ENCODE results near the gene ACTG2. TPM values are rescaled to one million over a fixed set of nuclear protein-coding genes. Genes with fewer than 3 reads are reported as not detected.

Gene ACTG2
- total RNA-seq, 1 experiment from 2014 or later, result 0.23 TPM

DNA sequence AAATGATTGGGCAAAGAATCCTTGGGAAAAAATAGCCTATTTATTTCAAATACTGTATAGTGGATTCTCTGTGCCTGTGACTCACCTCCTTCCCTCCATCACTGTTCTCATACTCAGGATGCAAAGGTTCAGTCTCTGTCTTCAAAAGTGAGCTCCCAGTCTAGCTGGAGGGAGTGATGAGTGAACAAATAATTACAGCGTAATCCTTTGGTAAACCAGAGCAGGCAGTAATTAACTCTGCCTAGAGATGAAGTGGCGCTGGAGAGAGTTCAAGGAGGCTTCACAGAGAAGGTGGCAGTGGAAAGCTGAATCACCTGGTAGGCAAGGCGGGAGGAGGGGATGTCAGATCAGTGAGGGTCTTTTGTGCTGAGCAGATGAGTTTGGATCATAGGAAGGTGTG lies 40.4 kb downstream of the ACTG2 start:
- ChIA-PET POLR2A (no interaction called here), CTCF (no interaction called here)
- TF ChIP-seq TCF7L2 (IDR thresholded peaks at IDR 0.05; ENCODE audit: low read depth, low read length) (no peak), SIN3A (IDR thresholded peaks at IDR 0.05; ENCODE audit: borderline replicate concordance, insufficient read depth, low read depth, low read length) (no peak), CTCF (IDR thresholded peaks at IDR 0.05) (no peak), REST (IDR thresholded peaks at IDR 0.05; ENCODE audit: insufficient read depth in 1 of 2, low read depth in 2 of 2, low read length in 1 of 2) (no peak), POLR2AphosphoS5 (IDR thresholded peaks at IDR 0.05; ENCODE audit: low read depth, low read length) (no peak)
- H3K27me3 ChIP-seq (ENCODE audit: control insufficient read depth, insufficient read depth, low read length), result no peaks in the 10 kb centered on the region
- DNase-seq (ENCODE audit: low read depth, low spot score) (no peak), ATAC-seq (no peak)
- in situ Hi-C loops (cut with HindIII; ENCODE audit: low pct_unique_long_range_greater_than_20kb, low sequenced_read_pairs), result no loop called here
- H3K4me1 ChIP-seq (ENCODE audit: control insufficient read depth, insufficient read depth, low read length), result peaks cover 3% of the 10 kb centered on the region; the same call in 1 of the 2 replicates
- no peaks in the 10 kb centered on the region for H3K9me3 ChIP-seq (ENCODE audit: control insufficient read depth, insufficient read depth, low read depth, low read length)
- H3K27ac ChIP-seq (ENCODE audit: low read length), result no peak overlapping the region
- no peak overlapping the region for H3K4me3 ChIP-seq (ENCODE audit: low read depth in 2 of 2, low read length in 2 of 2)
- 0 out of 2 replicates have a peak, but pooled peaks cover 2% of the 10 kb centered on the region for H3K36me3 ChIP-seq (ENCODE audit: control insufficient read depth, insufficient read depth, low read length)
- intact Hi-C loops (cut with micrococcal nuclease; ENCODE audit: unreplicated experiment), result no loop called here
- BruUV-seq (replicated peaks), result no TSS peak

DNA sequence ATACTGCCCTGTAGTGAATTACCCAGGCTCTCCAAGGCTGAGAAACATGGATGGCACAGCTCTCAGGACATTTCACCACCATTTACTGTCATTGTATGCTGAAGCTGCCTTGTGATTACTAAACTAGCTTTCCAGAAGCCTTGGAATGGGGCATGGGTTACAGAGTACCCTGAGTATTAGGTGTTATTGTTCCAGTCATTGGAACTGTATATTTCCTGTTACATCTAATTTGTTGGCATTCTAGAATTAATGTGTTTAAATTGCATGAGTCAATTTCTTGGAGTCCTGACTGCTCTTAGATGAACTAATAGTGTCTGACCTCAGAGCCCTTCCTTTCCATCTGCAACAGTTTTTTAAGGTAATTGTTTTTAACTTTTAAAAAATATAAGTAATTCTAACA lies 42.8 kb downstream of the ACTG2 start:
- CTCF ChIA-PET, result no interaction called here
- BruUV-seq (replicated peaks), result no TSS peak
- Histone ChIP-seq H3K9me3 (ENCODE audit: control insufficient read depth, insufficient read depth, low read depth, low read length) (no peaks in the 10 kb centered on the region), H3K36me3 (ENCODE audit: control insufficient read depth, insufficient read depth, low read length) (0 out of 2 replicates have a peak, but pooled peaks cover 2% of the 10 kb centered on the region), H3K27me3 (ENCODE audit: control insufficient read depth, insufficient read depth, low read length) (no peaks in the 10 kb centered on the region), H3K4me3 (ENCODE audit: low read depth in 2 of 2, low read length in 2 of 2) (no peak overlapping the region), H3K4me1 (ENCODE audit: control insufficient read depth, insufficient read depth, low read length) (no peaks in the 10 kb centered on the region), H3K27ac (ENCODE audit: low read length) (no peak overlapping the region)
- intact Hi-C loops (cut with micrococcal nuclease; ENCODE audit: unreplicated experiment), result no loop called here
- ATAC-seq, result no peak
- no peak for DNase-seq (ENCODE audit: low read depth, low spot score)
- in situ Hi-C loops (cut with HindIII; ENCODE audit: low pct_unique_long_range_greater_than_20kb, low sequenced_read_pairs), result no loop called here
- TF ChIP-seq POLR2AphosphoS5 (IDR thresholded peaks at IDR 0.05; ENCODE audit: low read depth, low read length), result no peak
- no peak for TF ChIP-seq TCF7L2 (IDR thresholded peaks at IDR 0.05; ENCODE audit: low read depth, low read length)
- TF ChIP-seq REST (IDR thresholded peaks at IDR 0.05; ENCODE audit: insufficient read depth in 1 of 2, low read depth in 2 of 2, low read length in 1 of 2), result no peak
- no peak for TF ChIP-seq SIN3A (IDR thresholded peaks at IDR 0.05; ENCODE audit: borderline replicate concordance, insufficient read depth, low read depth, low read length)
- TF ChIP-seq CTCF (IDR thresholded peaks at IDR 0.05), result no peak
- POLR2A ChIA-PET, result no interaction called here

Data from Panc1 (cell line).